Body of pancreas (tissue), 4 donors: ENCODE data around the gene GTF2H2C_2.
"Not testable (repeated sequence)": the region's sequence is repeated elsewhere in the genome, so short reads cannot be mapped to it uniquely, and the experiment has no call there.

Source experiments
- ATAC-seq: fragments of 150-250 bp; one replicate; pipeline ENCODE4 v1.9.1; 2016
- DNase-seq, 4 donors: peaks; one replicate each; pipeline ENCODE4 v3.0.0-alpha.2; 2019
- H3K27ac ChIP-seq, 4 donors: fragments of 200-600 bp; sonication (generic); 1 replicate in 3 of 4; 2 replicates in 1 of 4; pipeline versions ENCODE4 v1.5.1 to v1.6.1; 2016 to 2019; ENCODE audit warnings: mild to moderate bottlenecking in 1 of 4, mixed read lengths in 1 of 4, moderate library complexity in 1 of 4
- H3K27me3 ChIP-seq, 2 donors: fragments of 200-600 bp; sonication (generic); one replicate each; pipeline ENCODE4 v1.6.0; 2016; ENCODE audit warnings: mild to moderate bottlenecking in 1 of 2
- H3K36me3 ChIP-seq, 2 donors: fragments of 200-600 bp; sonication (generic); replicated peaks in 1 of 2; 2 replicates each; pipeline ENCODE4 v1.5.1; 2016; ENCODE audit warnings: low read depth in 2 of 2; ENCODE audit not compliant: insufficient read depth in 1 of 2
- H3K4me1 ChIP-seq: fragments of 200-600 bp; sonication (generic); one replicate; pipeline ENCODE4 v1.6.0; 2016
- H3K4me3 ChIP-seq, 2 donors: fragments of 200-600 bp; sonication (generic); 1 replicate in 1 of 2; 2 replicates in 1 of 2; pipeline ENCODE4 v1.5.1; 2016 to 2019
- H3K9me3 ChIP-seq, 3 donors: fragments of 200-600 bp; sonication (generic); 1 replicate in 2 of 3; 2 replicates in 1 of 3; pipeline ENCODE4 v1.5.1; 2016
- POLR2A ChIP-seq, 3 donors: fragments of 450-650 bp; IDR thresholded peaks; one replicate each; pipeline ENCODE4 v1.6.1; 2016; ENCODE audit warnings: antibody characterized with exemption in 3 of 3, mild to moderate bottlenecking in 2 of 3
- WGBS, 2 donors: methylation state at CpG; one replicate each; pipeline ENCODE4 v1.1.5; 2017; 5-methylcytosine and 5-hydroxymethylcytosine counted together
- intact Hi-C: fragments of 100-400 bp; cut with DNase I; formaldehyde crosslinking; loops from one replicate; pipeline ENCODE4 v1.15.1; 2023
- TF ChIP-seq, protein P1 (sequence below), 7 experiments: fragments of 450-650 bp in 4 of 7; fragments of 200-600 bp in 3 of 7; sonication (generic) in 3 of 7; IDR thresholded peaks; one replicate each; pipeline ENCODE4 v1.5.1; 2016 to 2019; ENCODE audit warnings: antibody characterized with exemption in 7 of 7

GTF2H2C_2 gene

DNA sequence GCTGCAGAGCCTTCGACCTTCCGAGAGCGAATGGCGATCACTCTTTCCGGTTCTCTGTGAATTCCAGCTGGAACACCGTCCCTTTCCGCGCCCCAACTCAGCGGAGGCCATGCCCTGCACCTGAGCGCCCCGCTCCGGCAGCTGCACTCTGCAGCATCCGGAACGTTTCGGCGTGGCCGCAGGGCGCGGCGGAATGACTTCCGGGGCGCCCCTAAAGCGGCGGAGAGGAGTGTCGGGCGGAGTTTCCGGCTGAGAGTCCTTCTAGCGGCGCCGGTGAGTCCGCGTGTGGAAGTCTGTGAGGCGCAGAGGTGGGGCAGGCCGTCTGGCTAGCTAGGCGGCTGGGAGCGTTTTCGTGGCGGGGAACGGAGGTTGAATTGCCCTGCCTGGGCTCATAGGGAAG lies at the start of gene GTF2H2C_2:
GTF2H2C_2 (plus strand) TSS at position 252 of the 400 bp plus-strand sequence.
- ATAC-seq: peak; percentile 99
- H3K4me1 ChIP-seq, DNase-seq, H3K27ac ChIP-seq, H3K36me3 ChIP-seq, intact Hi-C loops, H3K27me3 ChIP-seq, H3K4me3 ChIP-seq, H3K9me3 ChIP-seq: not testable (repeated sequence)
- WGBS, 2 donors: no CpG with 5 or more reads among the region's 39 CpGs

DNA sequence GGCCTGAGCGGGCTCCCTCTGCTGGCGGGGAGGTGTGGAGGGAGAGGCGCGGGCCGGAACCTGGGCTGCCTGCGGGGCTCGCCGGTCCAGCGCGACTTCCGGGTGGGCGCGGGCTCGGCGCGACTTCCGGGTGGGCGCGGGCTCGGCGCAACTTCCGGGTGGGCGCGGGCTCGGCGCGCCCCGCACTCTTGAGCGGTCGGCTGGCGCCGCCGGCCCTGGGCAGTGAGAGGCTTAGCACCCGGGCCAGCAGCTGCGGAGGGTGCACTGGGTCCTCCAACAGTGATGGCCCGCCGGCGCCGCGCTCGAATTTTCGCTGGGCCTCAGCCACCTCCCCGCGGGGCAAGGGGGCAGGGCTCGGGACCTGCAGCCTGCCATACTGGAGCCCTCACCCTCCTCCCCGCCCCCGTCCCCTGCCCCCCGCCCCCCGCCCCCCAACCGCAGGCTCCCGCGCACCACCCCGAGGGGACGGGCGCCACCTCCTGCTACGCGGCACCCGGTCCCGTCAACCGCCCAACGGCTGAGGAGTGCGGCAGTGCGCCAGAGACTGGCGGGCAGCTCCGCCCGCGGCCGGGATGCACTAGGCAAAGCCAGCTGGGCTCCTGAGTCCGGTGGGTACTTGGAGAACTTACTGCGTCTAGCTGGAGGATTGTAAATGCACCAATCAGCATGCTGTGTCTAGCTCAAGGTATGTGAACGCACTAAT lies 14.0 kb upstream of the GTF2H2C_2 start:
- H3K36me3 ChIP-seq, H3K4me3 ChIP-seq, H3K4me1 ChIP-seq, H3K27me3 ChIP-seq, intact Hi-C loops, ATAC-seq, H3K9me3 ChIP-seq: not testable (repeated sequence)
- peak overlapping the region; percentile 25 to 70 (median 49) for H3K27ac ChIP-seq
- DNase-seq: peak; percentile 49 to 74 (median 62)
- WGBS, 2 donors: no CpG with 5 or more reads among the region's 71 CpGs
- TF ChIP-seq, protein P1, sequence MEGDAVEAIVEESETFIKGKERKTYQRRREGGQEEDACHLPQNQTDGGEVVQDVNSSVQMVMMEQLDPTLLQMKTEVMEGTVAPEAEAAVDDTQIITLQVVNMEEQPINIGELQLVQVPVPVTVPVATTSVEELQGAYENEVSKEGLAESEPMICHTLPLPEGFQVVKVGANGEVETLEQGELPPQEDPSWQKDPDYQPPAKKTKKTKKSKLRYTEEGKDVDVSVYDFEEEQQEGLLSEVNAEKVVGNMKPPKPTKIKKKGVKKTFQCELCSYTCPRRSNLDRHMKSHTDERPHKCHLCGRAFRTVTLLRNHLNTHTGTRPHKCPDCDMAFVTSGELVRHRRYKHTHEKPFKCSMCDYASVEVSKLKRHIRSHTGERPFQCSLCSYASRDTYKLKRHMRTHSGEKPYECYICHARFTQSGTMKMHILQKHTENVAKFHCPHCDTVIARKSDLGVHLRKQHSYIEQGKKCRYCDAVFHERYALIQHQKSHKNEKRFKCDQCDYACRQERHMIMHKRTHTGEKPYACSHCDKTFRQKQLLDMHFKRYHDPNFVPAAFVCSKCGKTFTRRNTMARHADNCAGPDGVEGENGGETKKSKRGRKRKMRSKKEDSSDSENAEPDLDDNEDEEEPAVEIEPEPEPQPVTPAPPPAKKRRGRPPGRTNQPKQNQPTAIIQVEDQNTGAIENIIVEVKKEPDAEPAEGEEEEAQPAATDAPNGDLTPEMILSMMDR (IDR thresholded peaks at IDR 0.05): peak in 2 of 7 experiments; percentile 32 to 37
- TF ChIP-seq POLR2A (IDR thresholded peaks at IDR 0.05): peak in 2 of 3 donors; percentile 14 to 26

DNA sequence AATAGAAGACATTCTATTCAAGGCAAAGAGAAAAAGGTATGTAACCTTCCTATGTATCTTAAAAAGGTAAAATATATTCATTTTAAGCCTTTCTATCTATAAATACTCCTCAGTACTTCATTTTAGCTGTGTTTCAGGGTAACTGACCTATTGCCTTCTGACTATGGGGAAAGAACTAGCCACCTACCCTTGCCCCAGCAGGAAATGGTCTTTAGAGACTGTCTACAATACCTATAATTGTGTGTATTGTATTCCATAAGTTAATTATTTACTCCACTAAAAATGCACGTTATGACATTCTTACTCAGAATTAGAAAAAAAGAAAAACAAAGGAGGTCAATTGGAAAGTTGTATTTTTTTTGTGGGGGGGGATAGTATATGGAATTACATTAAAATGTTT lies 6.2 kb downstream of the GTF2H2C_2 start:
- intact Hi-C loops, H3K27me3 ChIP-seq, H3K4me3 ChIP-seq, H3K9me3 ChIP-seq, DNase-seq, ATAC-seq, H3K27ac ChIP-seq, H3K4me1 ChIP-seq, H3K36me3 ChIP-seq: not testable (repeated sequence)
- 20% methylated on average over 1 of the region's 1 CpG; no CpG with 5 or more reads in 1 of the 2 donors for WGBS, 2 donors

DNA sequence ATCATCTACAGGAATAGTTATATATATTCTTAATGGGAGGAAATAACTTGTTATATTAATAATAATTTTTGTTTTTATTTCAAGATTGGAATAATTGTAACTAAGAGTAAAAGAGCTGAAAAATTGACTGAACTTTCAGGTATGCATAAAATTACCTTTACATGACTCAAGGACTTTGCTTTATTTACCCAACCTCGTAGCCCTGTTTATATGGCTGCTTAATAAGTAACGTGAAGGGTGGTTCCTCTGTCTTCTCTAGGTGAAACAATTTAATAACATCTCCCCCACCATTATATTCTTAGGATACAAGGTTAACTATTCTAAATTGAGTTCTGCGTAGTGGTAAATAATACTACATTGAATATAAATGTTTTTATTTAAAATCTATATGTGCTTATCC lies 8.0 kb downstream of the GTF2H2C_2 start:
- H3K4me3 ChIP-seq, H3K4me1 ChIP-seq, H3K36me3 ChIP-seq, ATAC-seq, intact Hi-C loops, DNase-seq, H3K27ac ChIP-seq, H3K27me3 ChIP-seq, H3K9me3 ChIP-seq: not testable (repeated sequence)
- WGBS, 2 donors: no CpG with 5 or more reads among the region's 3 CpGs

DNA sequence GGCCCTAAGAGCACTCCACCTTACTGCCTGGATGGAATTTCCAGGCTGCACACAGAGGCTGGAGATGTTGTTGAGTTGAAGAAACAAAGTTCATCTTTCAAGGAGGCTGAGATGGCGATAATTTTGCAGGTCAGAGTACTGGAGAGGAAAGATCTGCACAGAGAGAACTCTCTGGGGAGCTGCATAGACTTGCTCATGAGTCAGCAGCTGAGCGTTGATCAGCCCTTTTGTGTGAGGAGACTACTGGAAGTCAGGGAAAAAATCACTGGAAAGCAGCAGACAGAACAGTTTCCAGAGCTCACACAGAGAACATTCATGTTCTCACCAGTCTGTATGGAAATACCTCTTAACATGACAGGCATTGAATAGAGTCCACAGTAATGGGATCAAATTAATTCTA lies 23.4 kb downstream of the GTF2H2C_2 start:
- H3K27me3 ChIP-seq, ATAC-seq, H3K4me3 ChIP-seq, DNase-seq, H3K27ac ChIP-seq, H3K9me3 ChIP-seq, H3K4me1 ChIP-seq, intact Hi-C loops, H3K36me3 ChIP-seq: not testable (repeated sequence)
- no CpG with 5 or more reads among the region's 2 CpGs for WGBS, 2 donors

DNA sequence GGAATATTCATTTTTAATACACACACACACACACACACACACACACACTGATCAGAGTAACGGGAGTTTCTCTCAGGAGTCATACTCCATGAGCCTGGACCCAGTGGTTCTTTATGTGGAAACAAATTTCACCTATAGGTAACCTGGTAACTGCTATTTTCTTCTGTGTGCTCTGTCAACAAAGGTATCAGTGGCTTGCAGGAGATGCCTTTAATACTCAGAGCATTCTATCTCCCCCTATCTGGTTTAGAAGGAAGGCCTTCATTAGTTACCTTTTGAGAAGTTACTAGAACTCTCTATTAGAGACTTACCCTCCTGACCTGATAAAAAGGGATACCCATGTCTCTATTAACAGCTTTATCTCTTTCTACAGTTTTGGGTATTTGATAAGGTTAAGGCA lies 34.4 kb downstream of the GTF2H2C_2 start:
- H3K9me3 ChIP-seq, ATAC-seq, H3K27ac ChIP-seq, H3K4me1 ChIP-seq, DNase-seq, H3K36me3 ChIP-seq, H3K4me3 ChIP-seq, H3K27me3 ChIP-seq, intact Hi-C loops: not testable (repeated sequence)
- 86% methylated on average over 1 of the region's 1 CpG; no CpG with 5 or more reads in 1 of the 2 donors for WGBS, 2 donors

DNA sequence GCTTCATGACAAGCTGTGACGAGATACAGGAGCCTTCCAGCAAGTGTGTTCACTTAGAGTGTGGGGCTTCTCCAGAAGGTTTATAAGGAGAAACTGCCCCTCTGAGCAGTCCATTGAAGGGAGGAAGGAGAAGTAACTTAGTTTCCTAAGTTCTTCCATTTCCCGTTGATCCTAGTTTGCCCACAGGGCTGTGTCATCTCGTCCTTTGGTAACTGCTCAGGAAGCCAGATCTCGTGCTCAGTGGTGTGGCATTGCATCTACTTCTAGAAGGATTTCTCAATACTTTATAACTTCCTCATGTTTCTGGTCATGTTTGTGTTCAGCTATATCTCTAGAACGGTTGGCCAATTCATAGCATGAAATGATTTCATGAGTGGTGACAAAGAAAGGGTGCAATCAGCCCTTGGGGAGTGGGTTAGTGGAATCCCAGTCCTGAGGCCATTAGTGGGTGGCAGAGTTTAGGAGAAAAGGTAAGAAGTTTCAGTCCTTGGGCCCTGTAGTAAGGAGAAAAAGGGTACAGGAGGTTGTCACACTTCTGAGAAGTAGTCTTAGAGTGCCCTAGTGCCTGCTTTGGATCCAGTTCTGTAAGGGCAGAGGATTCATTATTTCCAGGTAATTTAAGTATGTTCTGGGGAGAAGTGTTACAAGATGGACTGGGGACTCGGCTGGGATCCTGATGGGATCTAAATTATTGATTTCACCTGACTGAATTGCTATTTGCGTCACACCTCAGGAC lies 36.2 kb downstream of the GTF2H2C_2 start:
- H3K27ac ChIP-seq, intact Hi-C loops, H3K9me3 ChIP-seq, DNase-seq, H3K36me3 ChIP-seq, ATAC-seq, H3K4me1 ChIP-seq, H3K27me3 ChIP-seq, H3K4me3 ChIP-seq: not testable (repeated sequence)
- WGBS, 2 donors: no CpG with 5 or more reads among the region's 7 CpGs

DNA sequence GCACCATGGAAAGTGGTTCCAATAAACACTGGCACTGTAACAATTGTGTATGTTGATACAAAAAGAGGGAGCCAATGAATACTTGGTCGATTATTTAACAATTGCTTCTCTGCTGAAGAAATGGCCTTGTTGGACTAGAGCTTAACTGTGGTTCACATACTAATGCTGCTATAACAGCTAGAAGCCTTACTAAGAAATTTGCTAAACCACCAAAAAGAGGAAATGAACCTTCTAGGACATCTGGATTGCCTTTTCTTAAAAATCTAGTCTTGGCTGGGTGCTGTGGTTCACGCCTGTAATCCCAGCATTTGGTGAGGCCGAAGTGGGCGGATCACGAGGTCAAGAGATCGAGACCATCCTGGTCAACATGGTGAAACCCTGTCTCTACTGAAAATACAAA lies 41.9 kb downstream of the GTF2H2C_2 start:
- H3K27me3 ChIP-seq, H3K9me3 ChIP-seq, ATAC-seq, H3K36me3 ChIP-seq, DNase-seq, H3K4me1 ChIP-seq, intact Hi-C loops, H3K4me3 ChIP-seq, H3K27ac ChIP-seq: not testable (repeated sequence)
- no CpG with 5 or more reads among the region's 6 CpGs for WGBS, 2 donors

DNA sequence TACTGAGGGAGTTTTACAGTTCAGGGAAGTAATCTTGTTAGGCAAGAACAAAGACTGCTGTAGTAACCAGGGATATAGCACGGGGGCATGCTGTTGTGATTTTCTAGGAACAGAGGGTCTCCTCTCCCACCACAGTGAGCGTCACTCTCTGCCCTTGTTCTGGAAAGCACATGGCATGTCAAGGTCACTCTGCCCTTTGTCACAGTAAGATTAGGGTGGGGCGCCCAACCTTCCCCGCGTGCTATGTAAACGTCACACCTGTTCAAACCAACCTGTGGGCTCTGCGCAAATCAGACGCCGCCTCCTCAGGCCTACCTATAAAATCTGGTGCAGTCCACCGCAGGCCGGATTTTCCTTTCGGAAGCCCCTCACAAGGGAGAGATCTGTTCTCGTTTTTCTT lies 44.0 kb downstream of the GTF2H2C_2 start:
- H3K36me3 ChIP-seq, H3K9me3 ChIP-seq, H3K4me1 ChIP-seq, H3K27ac ChIP-seq, H3K27me3 ChIP-seq, H3K4me3 ChIP-seq, ATAC-seq, intact Hi-C loops: not testable (repeated sequence)
- DNase-seq: peak in 2 of 4 donors; percentile 4 to 5
- WGBS, 2 donors: 33% methylated on average over 5 of the region's 13 CpGs; no CpG with 5 or more reads in 1 of the 2 donors

DNA sequence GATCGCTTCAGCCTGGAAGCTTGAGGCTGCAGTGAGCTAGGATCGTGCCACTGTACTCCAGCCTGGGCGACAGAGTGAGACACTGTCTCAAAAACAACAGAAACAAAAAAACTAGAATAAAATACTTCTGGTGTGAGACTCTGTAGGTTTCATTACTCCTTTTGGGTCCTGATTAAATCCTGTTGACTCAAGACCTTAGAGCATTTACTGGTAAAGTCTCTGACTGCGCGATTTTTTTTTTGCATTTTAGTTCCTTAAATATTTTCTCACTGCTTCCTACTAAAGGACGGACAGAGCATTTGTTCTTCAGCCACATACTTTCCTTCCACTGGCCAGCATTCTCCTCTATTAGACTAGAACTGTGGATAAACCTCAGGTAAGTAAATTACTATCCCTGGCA lies 46.8 kb downstream of the GTF2H2C_2 start:
- H3K27ac ChIP-seq, H3K4me1 ChIP-seq, ATAC-seq, H3K9me3 ChIP-seq, intact Hi-C loops, H3K4me3 ChIP-seq, H3K36me3 ChIP-seq, H3K27me3 ChIP-seq, DNase-seq: not testable (repeated sequence)
- no CpG with 5 or more reads among the region's 6 CpGs for WGBS, 2 donors
